OCI-LY7 (cell line): Measurements from ENCODE around the gene BICDL2. TPM values are rescaled to one million over a fixed set of nuclear protein-coding genes. Genes with fewer than 3 reads are reported as not detected.
A peak's percentile ranks its signal among the peaks of the same experiment; 100 is the strongest.

ENCODE experiments used
- BruUV-seq: library from RNA; stranded (reverse); fragments of 400-500 nt; replicated peaks from 2 replicates; lab custom pipeline; 2021; lab: Mats Ljungman, UMichigan
- CTCF ChIA-PET: fragments of 300-600 bp; sonication (Branson Sonifier 250); formaldehyde crosslinking; loops from one replicate; lab custom pipeline; 2022; ENCODE audit warnings: antibody characterized with exemption; ENCODE audit not compliant: unreplicated experiment; lab: Charles Lee
- POLR2A ChIA-PET: fragments of 300-600 bp; sonication (Branson Sonifier 250); formaldehyde crosslinking; loops from one replicate; lab custom pipeline; 2022; ENCODE audit warnings: antibody characterized with exemption; lab: Charles Lee
- DNase-seq: peaks from one replicate; pipeline ENCODE4 v3.0.0-alpha.2; 2015; ENCODE audit warnings: low spot score
- H2AFZ ChIP-seq: fragments of 200-600 bp; sonication (generic), shearing (Covaris generic); 2 replicates; pipeline ENCODE4 v1.6.1; 2014; ENCODE audit warnings: mild to moderate bottlenecking, antibody characterized with exemption, low read length, moderate library complexity
- H3K27ac ChIP-seq: fragments of 200-600 bp; sonication (generic); 2 replicates; pipeline ENCODE4 v1.5.1; 2014; ENCODE audit warnings: mixed run types, low read depth, mild to moderate bottlenecking, moderate library complexity, low read length, inconsistent platforms; ENCODE audit not compliant: poor library complexity, severe bottlenecking
- H3K36me3 ChIP-seq: fragments of 200-600 bp; sonication (generic); 2 replicates; pipeline ENCODE4 v1.6.1; 2014; ENCODE audit warnings: mild to moderate bottlenecking, antibody characterized with exemption, low read length, moderate library complexity, mixed read lengths; ENCODE audit not compliant: insufficient read depth
- H3K4me1 ChIP-seq: fragments of 200-600 bp; sonication (generic); 2 replicates; pipeline ENCODE4 v1.5.1; 2014; ENCODE audit warnings: mild to moderate bottlenecking, low read length; ENCODE audit not compliant: insufficient read depth, poor library complexity, severe bottlenecking
- H3K4me2 ChIP-seq: fragments of 200-600 bp; sonication (generic); 2 replicates; pipeline ENCODE4 v1.6.1; 2014; ENCODE audit warnings: mild to moderate bottlenecking, low read length
- H3K4me3 ChIP-seq: fragments of 200-600 bp; sonication (generic); 2 replicates; pipeline ENCODE4 v1.5.1; 2014; ENCODE audit warnings: mild to moderate bottlenecking, low read depth, low read length; ENCODE audit not compliant: poor library complexity, severe bottlenecking
- H3K79me2 ChIP-seq: fragments of 200-600 bp; sonication (generic); 2 replicates; pipeline ENCODE4 v1.6.1; 2016; ENCODE audit warnings: low read depth, mild to moderate bottlenecking, low read length, moderate library complexity, mixed read lengths; ENCODE audit not compliant: insufficient read depth
- H3K9me2 ChIP-seq: fragments of 200-600 bp; sonication (generic); 2 replicates; pipeline ENCODE4 v1.6.1; 2016; ENCODE audit warnings: mild to moderate bottlenecking, low read length, mixed read lengths; ENCODE audit not compliant: insufficient read depth
- H3K9me3 ChIP-seq: fragments of 200-600 bp; sonication (generic); 2 replicates; pipeline ENCODE4 v1.6.1; 2014; ENCODE audit warnings: mild to moderate bottlenecking, mixed run types, low read length, mixed read lengths
- H4K20me1 ChIP-seq: fragments of 200-600 bp; sonication (generic); 2 replicates; pipeline ENCODE4 v1.6.1; 2014; ENCODE audit warnings: mild to moderate bottlenecking, antibody characterized with exemption, low read length, moderate library complexity, mixed read lengths; ENCODE audit not compliant: insufficient read depth
- CTCF ChIP-seq: fragments of 200-600 bp; sonication (generic); conservative IDR thresholded peaks from 2 replicates; pipeline ENCODE4 v1.5.1; 2014; ENCODE audit warnings: mild to moderate bottlenecking, antibody characterized with exemption, low read length, moderate library complexity, mixed read lengths
- EZH2phosphoT487 ChIP-seq: fragments of 200-600 bp; sonication (generic); IDR thresholded peaks from 2 replicates; pipeline ENCODE4 v1.6.1; 2018; ENCODE audit warnings: low read depth, borderline replicate concordance, mild to moderate bottlenecking, mixed run types, antibody characterized with exemption, low read length, moderate library complexity, mixed read lengths
- intact Hi-C: fragments of 100-400 bp; cut with micrococcal nuclease; formaldehyde crosslinking; loops from one replicate; pipeline ENCODE4 v1.10.0; 2022; ENCODE audit not compliant: unreplicated experiment
- total RNA-seq, 2 experiments: library from RNA; depleted of rRNA in 1 of 2; stranded (reverse); fragments of >200 nt in 1 of 2; shearing (Covaris generic) in 1 of 2; gene quantifications; 2 replicates each; pipeline ENCODE4 v1.2.3, GENCODE V29; 2014 to 2022

The BICDL2 gene
- total RNA-seq, 2 experiments from 2014 or later, result not detected

- TF ChIP-seq CTCF, result no peak
- TF ChIP-seq EZH2phosphoT487, result no peak
- Histone ChIP-seq H3K4me2 (no peak overlapping the region), H3K27ac (no peak overlapping the region), H3K9me3 (no peaks in the 10 kb centered on the region), H3K36me3 (no peaks in the 10 kb centered on the region), H2AFZ (no peak overlapping the region), H3K9me2 (no peaks in the 10 kb centered on the region), H3K4me3 (no peak overlapping the region), H3K4me1 (peaks cover 19% of the 10 kb centered on the region), H4K20me1 (no peaks in the 10 kb centered on the region), H3K79me2 (no peaks in the 10 kb centered on the region)
- intact Hi-C loops, result no loop called here
- CTCF ChIA-PET, result no interaction called here
- no peak for DNase-seq
- no TSS peak for BruUV-seq
- POLR2A ChIA-PET, result interaction anchor here (0.7 kb wide), 1 partner anchor 10 kb away, joined by 3 read pairs; the partner anchor contains the start of gene TNFRSF12A
These were observed 26.2 kb downstream of the BICDL2 start for GRCh38 chr16:3010510-3010909.

- H3K4me1 ChIP-seq, result peaks cover 22% of the 10 kb centered on the region
- no peaks in the 10 kb centered on the region for H3K9me3 ChIP-seq
- H3K79me2 ChIP-seq, result no peaks in the 10 kb centered on the region
- intact Hi-C loops, result no loop called here
- no peak overlapping the region for H2AFZ ChIP-seq
- no peak overlapping the region for H3K4me2 ChIP-seq
- H3K27ac ChIP-seq, result no peak overlapping the region
- no peaks in the 10 kb centered on the region for H3K9me2 ChIP-seq
- CTCF ChIA-PET, result no interaction called here
- POLR2A ChIA-PET, result interaction anchor here (0.7 kb wide), 1 partner anchor 10 kb away, joined by 3 read pairs; the partner anchor contains the start of gene TNFRSF12A
- DNase-seq, result no peak
- TF ChIP-seq EZH2phosphoT487, result no peak
- no peak for TF ChIP-seq CTCF
- H3K4me3 ChIP-seq, result no peak overlapping the region
- no TSS peak for BruUV-seq
- no peaks in the 10 kb centered on the region for H4K20me1 ChIP-seq
- H3K36me3 ChIP-seq, result no peaks in the 10 kb centered on the region
These were observed 27.0 kb downstream of the BICDL2 start for GRCh38 chr16:3009568-3010390.

- intact Hi-C loops, result no loop called here
- H4K20me1 ChIP-seq, result no peaks in the 10 kb centered on the region
- H3K27ac ChIP-seq, result no peak overlapping the region
- H3K36me3 ChIP-seq, result no peaks in the 10 kb centered on the region
- BruUV-seq, result no TSS peak
- H3K4me1 ChIP-seq, result peaks cover 23% of the 10 kb centered on the region
- H3K9me3 ChIP-seq, result no peaks in the 10 kb centered on the region
- no peaks in the 10 kb centered on the region for H3K79me2 ChIP-seq
- ChIA-PET POLR2A (no interaction called here), CTCF (interaction anchor here (1.0 kb wide), 1 partner anchor 19 kb away, joined by 5 read pairs; no protein-coding TSS in a partner anchor)
- DNase-seq, result no peak
- TF ChIP-seq CTCF (no peak), EZH2phosphoT487 (no peak)
- H3K9me2 ChIP-seq, result no peaks in the 10 kb centered on the region
- H3K4me3 ChIP-seq, result no peak overlapping the region
- peak overlapping the region; percentile 43; the same call in 1 of the 2 replicates for H3K4me2 ChIP-seq
- no peak overlapping the region for H2AFZ ChIP-seq
These were observed 28.1 kb downstream of the BICDL2 start for GRCh38 chr16:3008690-3009037.
